Measurements from ENCODE around the gene TXK.

The TXK gene

GRCh38 chr4:48138511-48138910, 4.5 kb upstream of the TXK start:
- TF ChIP-seq FOXP2 (optimal IDR thresholded peaks at IDR 0.05; ENCODE audit: borderline replicate concordance, extremely low read depth, extremely low read length, insufficient read depth) (no peak), TAF1 (IDR thresholded peaks at IDR 0.05; ENCODE audit: borderline replicate concordance, insufficient read depth, low read length) (no peak), SIN3A (IDR thresholded peaks at IDR 0.05; ENCODE audit: borderline replicate concordance, insufficient read depth, low read length) (no peak)

- TF ChIP-seq TAF1 (IDR thresholded peaks at IDR 0.05; ENCODE audit: borderline replicate concordance, insufficient read depth, low read length): no peak
Observed at GRCh38 chr4:48137846-48138245, 3.8 kb upstream of the TXK start.

- TF ChIP-seq REST (IDR thresholded peaks at IDR 0.05; ENCODE audit: insufficient read depth in 1 of 2, low read depth in 2 of 2, low read length in 2 of 2) (no peak), TAF1 (IDR thresholded peaks at IDR 0.05; ENCODE audit: borderline replicate concordance, insufficient read depth, low read length) (no peak), POLR2AphosphoS5 (IDR thresholded peaks at IDR 0.05; ENCODE audit: low read depth, low read length) (no peak)
Observed at GRCh38 chr4:48133669-48134068, 381 bp downstream of the TXK start.

- TF ChIP-seq FOXP2 (optimal IDR thresholded peaks at IDR 0.05; ENCODE audit: borderline replicate concordance, extremely low read depth, extremely low read length, insufficient read depth) (no peak), SIN3A (IDR thresholded peaks at IDR 0.05; ENCODE audit: borderline replicate concordance, insufficient read depth, low read length) (no peak), TAF1 (IDR thresholded peaks at IDR 0.05; ENCODE audit: borderline replicate concordance, insufficient read depth, low read length) (no peak), REST (IDR thresholded peaks at IDR 0.05; ENCODE audit: insufficient read depth in 1 of 2, low read depth in 2 of 2, low read length in 2 of 2) (no peak), POLR2AphosphoS5 (IDR thresholded peaks at IDR 0.05; ENCODE audit: low read depth, low read length) (no peak)
Observed at GRCh38 chr4:48131736-48132135, 2.3 kb downstream of the TXK start.

- no peak for TF ChIP-seq SIN3A (IDR thresholded peaks at IDR 0.05; ENCODE audit: borderline replicate concordance, insufficient read depth, low read length)
- no peak for TF ChIP-seq REST (IDR thresholded peaks at IDR 0.05; ENCODE audit: insufficient read depth in 1 of 2, low read depth in 2 of 2, low read length in 2 of 2)
- no peak for TF ChIP-seq FOXP2 (optimal IDR thresholded peaks at IDR 0.05; ENCODE audit: borderline replicate concordance, extremely low read depth, extremely low read length, insufficient read depth)
- no peak for TF ChIP-seq POLR2AphosphoS5 (IDR thresholded peaks at IDR 0.05; ENCODE audit: low read depth, low read length)
- no peak for TF ChIP-seq TAF1 (IDR thresholded peaks at IDR 0.05; ENCODE audit: borderline replicate concordance, insufficient read depth, low read length)
Observed at GRCh38 chr4:48130100-48130499, 4.0 kb downstream of the TXK start.

- TF ChIP-seq REST (IDR thresholded peaks at IDR 0.05; ENCODE audit: insufficient read depth in 1 of 2, low read depth in 2 of 2, low read length in 2 of 2): no peak
- no peak for TF ChIP-seq POLR2AphosphoS5 (IDR thresholded peaks at IDR 0.05; ENCODE audit: low read depth, low read length)
- TF ChIP-seq TAF1 (IDR thresholded peaks at IDR 0.05; ENCODE audit: borderline replicate concordance, insufficient read depth, low read length): no peak
- TF ChIP-seq SIN3A (IDR thresholded peaks at IDR 0.05; ENCODE audit: borderline replicate concordance, insufficient read depth, low read length): no peak
- TF ChIP-seq FOXP2 (optimal IDR thresholded peaks at IDR 0.05; ENCODE audit: borderline replicate concordance, extremely low read depth, extremely low read length, insufficient read depth): no peak
Observed at GRCh38 chr4:48129307-48130014, 4.6 kb downstream of the TXK start.

Data from PFSK-1 (cell line).